ENCODE measurements around the gene TSPAN16. TPM values are rescaled to one million over a fixed set of nuclear protein-coding genes. Genes with fewer than 3 reads are reported as not detected.

TSPAN16 gene
- polyA plus RNA-seq, 4 donors: not detected

- 90 to 95% (median 93%) methylated on average over 9 to 10 of the region's 10 CpGs for WGBS, 3 donors
- Histone ChIP-seq H3K4me3 (ENCODE audit: low read depth in 1 of 3, low read length in 3 of 3) (no peak overlapping the region), H3K9me3 (ENCODE audit: control insufficient read depth in 2 of 2, insufficient read depth in 1 of 2, low read depth in 1 of 2, low read length in 1 of 2) (no peaks in the 10 kb centered on the region), H3K27ac (ENCODE audit: low read depth in 1 of 3, low read length in 2 of 3) (no peak overlapping the region), H3K4me1 (ENCODE audit: control insufficient read depth in 3 of 3, insufficient read depth in 2 of 3, low read depth in 1 of 3, low read length in 2 of 3) (peaks cover 0 to 21% (median 0%) of the 10 kb centered on the region in 3 donors), H3K27me3 (ENCODE audit: control insufficient read depth in 3 of 3, insufficient read depth in 3 of 3, low read length in 3 of 3) (peaks cover 0 to 6% (median 0%) of the 10 kb centered on the region in 3 donors), H3K36me3 (ENCODE audit: control insufficient read depth in 3 of 3, insufficient read depth in 2 of 3, low read depth in 1 of 3, low read length in 3 of 3) (peaks cover 0 to 56% (median 4%) of the 10 kb centered on the region in 3 donors)
- DNase-seq (no peak), FAIRE-seq (no peak)
Measured at GRCh38 chr19:11363881-11364280, 67.9 kb downstream of the TSPAN16 start.

DNA sequence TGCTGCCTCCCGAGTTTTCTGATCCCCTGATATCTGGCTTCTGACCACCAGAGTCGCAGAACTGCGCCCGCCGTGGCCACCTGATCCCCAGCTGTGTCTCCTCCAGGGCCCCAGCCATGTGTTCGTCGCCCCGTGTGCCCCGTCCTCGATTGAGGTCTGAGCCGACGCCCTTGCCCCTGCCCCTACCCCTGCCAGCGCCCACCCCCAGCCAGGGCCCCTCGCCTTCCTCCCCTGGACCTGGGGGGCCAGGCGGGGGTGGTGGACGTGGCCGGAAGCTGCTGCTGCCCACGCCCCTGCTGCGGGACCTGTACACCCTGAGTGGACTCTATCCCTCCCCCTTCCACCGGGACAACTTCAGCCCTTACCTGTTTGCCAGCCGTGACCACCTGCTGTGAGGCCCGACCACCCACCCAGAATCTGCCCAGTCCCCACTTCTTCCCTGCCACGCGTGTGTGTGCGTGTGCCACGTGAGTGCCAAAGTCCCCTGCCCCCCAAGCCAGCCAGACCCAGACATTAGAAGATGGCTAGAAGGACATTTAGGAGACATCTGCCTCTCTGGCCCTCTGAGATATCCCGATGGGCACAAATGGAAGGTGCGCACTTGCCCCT, 68.4 kb downstream of the TSPAN16 start:
- H3K27ac ChIP-seq (ENCODE audit: low read depth in 1 of 3, low read length in 2 of 3): no peak overlapping the region
- peaks cover 0 to 59% (median 4%) of the 10 kb centered on the region in 3 donors for H3K36me3 ChIP-seq (ENCODE audit: control insufficient read depth in 3 of 3, insufficient read depth in 2 of 3, low read depth in 1 of 3, low read length in 3 of 3)
- H3K4me1 ChIP-seq (ENCODE audit: control insufficient read depth in 3 of 3, insufficient read depth in 2 of 3, low read depth in 1 of 3, low read length in 2 of 3): peaks cover 0 to 21% (median 0%) of the 10 kb centered on the region in 3 donors
- H3K9me3 ChIP-seq (ENCODE audit: control insufficient read depth in 2 of 2, insufficient read depth in 1 of 2, low read depth in 1 of 2, low read length in 1 of 2): no peaks in the 10 kb centered on the region
- no peak for FAIRE-seq
- H3K27me3 ChIP-seq (ENCODE audit: control insufficient read depth in 3 of 3, insufficient read depth in 3 of 3, low read length in 3 of 3): peaks cover 0 to 6% (median 0%) of the 10 kb centered on the region in 3 donors
- 90 to 92% (median 90%) methylated on average over 24 to 28 of the region's 28 CpGs for WGBS, 3 donors
- no peak for DNase-seq
- no peak overlapping the region for H3K4me3 ChIP-seq (ENCODE audit: low read depth in 1 of 3, low read length in 3 of 3)

DNA sequence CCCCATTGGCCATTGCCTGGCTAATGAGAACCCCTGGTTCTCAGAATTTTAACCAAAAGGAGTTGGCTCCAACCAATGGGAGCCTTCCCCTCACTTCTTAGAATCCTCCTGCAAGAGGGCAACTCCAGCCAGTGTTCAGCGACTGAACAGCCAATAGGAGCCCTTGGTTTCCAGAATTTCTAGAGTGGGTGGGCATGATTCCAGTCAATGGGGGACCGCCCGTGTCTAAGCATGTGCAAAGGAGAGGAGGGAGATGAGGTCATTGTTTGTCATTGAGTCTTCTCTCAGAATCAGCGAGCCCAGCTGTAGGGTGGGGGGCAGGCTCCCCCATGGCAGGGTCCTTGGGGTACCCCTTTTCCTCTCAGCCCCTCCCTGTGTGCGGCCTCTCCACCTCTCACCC, 69.0 kb downstream of the TSPAN16 start:
- Histone ChIP-seq H3K27ac (ENCODE audit: low read depth in 1 of 3, low read length in 2 of 3) (no peak overlapping the region), H3K4me1 (ENCODE audit: control insufficient read depth in 3 of 3, insufficient read depth in 2 of 3, low read depth in 1 of 3, low read length in 2 of 3) (peaks cover 0 to 21% (median 0%) of the 10 kb centered on the region in 3 donors), H3K9me3 (ENCODE audit: control insufficient read depth in 2 of 2, insufficient read depth in 1 of 2, low read depth in 1 of 2, low read length in 1 of 2) (no peaks in the 10 kb centered on the region), H3K4me3 (ENCODE audit: low read depth in 1 of 3, low read length in 3 of 3) (no peak overlapping the region), H3K36me3 (ENCODE audit: control insufficient read depth in 3 of 3, insufficient read depth in 2 of 3, low read depth in 1 of 3, low read length in 3 of 3) (peaks cover 0 to 58% (median 4%) of the 10 kb centered on the region in 3 donors), H3K27me3 (ENCODE audit: control insufficient read depth in 3 of 3, insufficient read depth in 3 of 3, low read length in 3 of 3) (peaks cover 0 to 6% (median 0%) of the 10 kb centered on the region in 3 donors)
- WGBS, 3 donors: 74 to 87% (median 84%) methylated on average over 5 of the region's 5 CpGs
- FAIRE-seq (no peak), DNase-seq (no peak)

Other genes starting within 250 kb of the TSPAN16 start
- 10 to 100 TPM in 3 of 4 donors, 1 to 10 TPM in 1; 6.0 to 40.1 (median 31.1) TPM for gene LDLR, start 206.7 kb upstream of the TSPAN16 start, polyA plus RNA-seq
- 10 to 100 TPM in 1 of 4 donors, 1 to 10 TPM in 1, under 1 TPM in 2; 0.27 to 10.9 (median 4.2) TPM for gene SPC24, start 140.4 kb upstream of the TSPAN16 start, polyA plus RNA-seq
- 10 to 100 TPM; 10.7 to 83.6 (median 45.5) TPM for gene KANK2, start 98.6 kb upstream of the TSPAN16 start, polyA plus RNA-seq
- 10 to 100 TPM in 1 of 4 donors, under 1 TPM in 1, not detected in 2; 0.16 to 13.0 TPM for gene ANGPTL8, start 56.5 kb upstream of the TSPAN16 start, polyA plus RNA-seq
- 10 to 100 TPM; 44.4 to 68.0 (median 51.0) TPM for gene DOCK6, start 33.6 kb upstream of the TSPAN16 start, polyA plus RNA-seq
- gene RAB3D, start 43.5 kb downstream of the TSPAN16 start, polyA plus RNA-seq: 10 to 100 TPM in 2 of 4 donors, 1 to 10 TPM in 2; 3.6 to 78.7 (median 9.3) TPM
- 100 to 1,000 TPM in 1 of 4 donors, 10 to 100 TPM in 3; 39.8 to 127 (median 86.7) TPM for gene TMEM205, start 50.1 kb downstream of the TSPAN16 start, polyA plus RNA-seq
- 10 to 100 TPM; 24.1 to 70.4 (median 50.3) TPM for gene CCDC159, start 50.4 kb downstream of the TSPAN16 start, polyA plus RNA-seq
- gene PLPPR2, start 59.3 kb downstream of the TSPAN16 start, polyA plus RNA-seq: 1 to 10 TPM; 3.1 to 9.7 (median 6.2) TPM
- 1 to 10 TPM; 3.0 to 4.0 (median 3.2) TPM for gene SWSAP1, start 78.5 kb downstream of the TSPAN16 start, polyA plus RNA-seq
- 10 to 100 TPM in 1 of 4 donors, 1 to 10 TPM in 2, under 1 TPM in 1; 0.45 to 12.0 (median 2.0) TPM for gene EPOR, start 88.2 kb downstream of the TSPAN16 start, polyA plus RNA-seq
- gene RGL3, start 123.2 kb downstream of the TSPAN16 start, polyA plus RNA-seq: 1 to 10 TPM in 3 of 4 donors, not detected in 1; 1.1 to 5.6 (median 1.5) TPM
- under 1 TPM in 2 of 4 donors, not detected in 2; 0.25 to 0.30 TPM for gene ODAD3, start 139.0 kb downstream of the TSPAN16 start, polyA plus RNA-seq
- 100 to 1,000 TPM; 118 to 453 (median 160) TPM for gene PRKCSH, start 139.5 kb downstream of the TSPAN16 start, polyA plus RNA-seq
- 1 to 10 TPM in 1 of 4 donors, under 1 TPM in 3; 0.30 to 2.1 (median 0.63) TPM for gene ELAVL3, start 184.9 kb downstream of the TSPAN16 start, polyA plus RNA-seq
- 10 to 100 TPM in 2 of 4 donors, 1 to 10 TPM in 2; 7.5 to 25.1 (median 10.4) TPM for gene ZNF653, start 209.7 kb downstream of the TSPAN16 start, polyA plus RNA-seq
- gene ECSIT, start 233.0 kb downstream of the TSPAN16 start, polyA plus RNA-seq: 100 to 1,000 TPM in 1 of 4 donors, 10 to 100 TPM in 3; 39.9 to 106 (median 86.9) TPM
- 10 to 100 TPM in 2 of 4 donors, 1 to 10 TPM in 2; 1.1 to 44.8 (median 15.9) TPM for gene CNN1, start 242.7 kb downstream of the TSPAN16 start, polyA plus RNA-seq

Measured in small intestine (tissue), 7 donors.